Measurements from ENCODE around the gene SMCO4.

DNA sequence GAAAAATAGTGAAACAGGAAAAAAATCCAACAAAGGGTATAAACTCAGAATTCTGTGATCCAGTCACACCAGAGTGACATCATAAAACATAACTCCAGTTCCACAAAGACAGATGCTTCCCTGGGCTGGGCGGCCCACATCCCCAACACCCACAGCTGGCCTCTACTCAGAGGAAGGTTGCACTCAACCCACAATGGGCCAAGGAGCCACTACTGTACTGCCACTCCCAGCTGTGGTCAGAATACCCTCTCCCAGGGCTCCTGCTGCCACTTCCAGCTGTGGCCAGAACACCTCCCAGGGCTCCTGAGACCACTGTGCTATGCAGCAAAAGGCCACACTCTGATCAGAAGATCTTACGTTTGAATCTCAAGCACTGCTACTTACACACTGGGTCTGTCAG, 18.3 kb downstream of the SMCO4 start:
- TF ChIP-seq GATA3 (IDR thresholded peaks at IDR 0.05; ENCODE audit: low read depth, low read length), result no peak
- no peak for TF ChIP-seq GATA2 (IDR thresholded peaks at IDR 0.05; ENCODE audit: low read depth, low read length)

Measured in SH-SY5Y (cell line).